HG02840 (cell line): ENCODE results near the gene PRKCH.
"Not testable (repeated sequence)": the region's sequence is repeated elsewhere in the genome, so short reads cannot be mapped to it uniquely, and the experiment has no call there.

Source experiments
- ATAC-seq: cut with Tn5 transposase; IDR thresholded peaks from one replicate; pipeline ENCODE4 v1.9.1; 2021; ENCODE audit warnings: mild to moderate bottlenecking, moderate library complexity, moderate number of reproducible peaks; ENCODE audit not compliant: unreplicated experiment, low FRiP score

PRKCH gene

GRCh38 chr14:61387076-61387475 is 65.7 kb downstream of the PRKCH start:
- ATAC-seq: no peak

- ATAC-seq: no peak
These were observed 67.0 kb downstream of the PRKCH start for GRCh38 chr14:61388173-61388975.

GRCh38 chr14:61388976-61389576 is 67.7 kb downstream of the PRKCH start:
- no peak for ATAC-seq

- no peak for ATAC-seq
These were observed 69.7 kb downstream of the PRKCH start for GRCh38 chr14:61391119-61391518.

- ATAC-seq: no peak
These were observed 70.9 kb downstream of the PRKCH start for GRCh38 chr14:61392297-61392696.

GRCh38 chr14:61394542-61394941 is 73.2 kb downstream of the PRKCH start:
- no peak for ATAC-seq

GRCh38 chr14:61395115-61395725 is 73.8 kb downstream of the PRKCH start:
- ATAC-seq: no peak

GRCh38 chr14:61396279-61396678 is 74.9 kb downstream of the PRKCH start:
- no peak for ATAC-seq

- ATAC-seq: no peak
These were observed 75.3 kb downstream of the PRKCH start for GRCh38 chr14:61396694-61397093.

GRCh38 chr14:61397615-61398014 is 76.2 kb downstream of the PRKCH start:
- no peak for ATAC-seq

GRCh38 chr14:61398221-61398620 is 76.8 kb downstream of the PRKCH start:
- ATAC-seq: no peak

GRCh38 chr14:61399365-61399764 is 78.0 kb downstream of the PRKCH start:
- ATAC-seq: no peak

GRCh38 chr14:61401461-61401860 is 80.1 kb downstream of the PRKCH start:
- ATAC-seq: no peak

GRCh38 chr14:61403411-61403810 is 82.0 kb downstream of the PRKCH start:
- no peak for ATAC-seq

GRCh38 chr14:61404637-61405036 is 83.3 kb downstream of the PRKCH start:
- ATAC-seq: no peak

- no peak for ATAC-seq
These were observed 84.8 kb downstream of the PRKCH start for GRCh38 chr14:61406198-61406597.

- ATAC-seq: no peak
These were observed 85.3 kb downstream of the PRKCH start for GRCh38 chr14:61406675-61407074.

- ATAC-seq: no peak
These were observed 87.1 kb downstream of the PRKCH start for GRCh38 chr14:61408498-61408897.

GRCh38 chr14:61409782-61410181 is 88.4 kb downstream of the PRKCH start:
- ATAC-seq: no peak

GRCh38 chr14:61415934-61416333 is 94.6 kb downstream of the PRKCH start:
- not testable (repeated sequence) for ATAC-seq

GRCh38 chr14:61416591-61416990 is 95.2 kb downstream of the PRKCH start:
- ATAC-seq: no peak

GRCh38 chr14:61417141-61417540 is 95.8 kb downstream of the PRKCH start:
- no peak for ATAC-seq
